ENCODE measurements around the gene URI1.

DNA sequence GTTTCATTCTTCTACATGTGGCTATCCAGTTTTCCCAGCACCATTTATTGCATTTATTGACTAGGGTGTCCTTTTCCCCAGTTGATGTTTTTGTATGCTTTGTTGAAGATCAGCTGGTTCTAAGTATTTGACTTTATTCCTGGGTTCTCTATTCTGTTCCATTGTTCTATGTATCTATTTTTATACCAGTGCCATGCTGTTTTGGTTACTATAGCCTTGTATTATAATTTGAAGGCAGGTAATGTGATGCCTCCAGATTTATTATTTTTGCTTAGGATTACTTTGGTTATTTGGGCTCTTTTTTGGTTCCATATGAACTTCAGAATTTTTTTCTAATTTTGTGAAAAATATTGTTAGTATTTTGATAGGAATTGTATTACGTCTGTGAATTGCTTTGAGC, 80.6 kb downstream of the URI1 start:
- TF ChIP-seq, protein P1, sequence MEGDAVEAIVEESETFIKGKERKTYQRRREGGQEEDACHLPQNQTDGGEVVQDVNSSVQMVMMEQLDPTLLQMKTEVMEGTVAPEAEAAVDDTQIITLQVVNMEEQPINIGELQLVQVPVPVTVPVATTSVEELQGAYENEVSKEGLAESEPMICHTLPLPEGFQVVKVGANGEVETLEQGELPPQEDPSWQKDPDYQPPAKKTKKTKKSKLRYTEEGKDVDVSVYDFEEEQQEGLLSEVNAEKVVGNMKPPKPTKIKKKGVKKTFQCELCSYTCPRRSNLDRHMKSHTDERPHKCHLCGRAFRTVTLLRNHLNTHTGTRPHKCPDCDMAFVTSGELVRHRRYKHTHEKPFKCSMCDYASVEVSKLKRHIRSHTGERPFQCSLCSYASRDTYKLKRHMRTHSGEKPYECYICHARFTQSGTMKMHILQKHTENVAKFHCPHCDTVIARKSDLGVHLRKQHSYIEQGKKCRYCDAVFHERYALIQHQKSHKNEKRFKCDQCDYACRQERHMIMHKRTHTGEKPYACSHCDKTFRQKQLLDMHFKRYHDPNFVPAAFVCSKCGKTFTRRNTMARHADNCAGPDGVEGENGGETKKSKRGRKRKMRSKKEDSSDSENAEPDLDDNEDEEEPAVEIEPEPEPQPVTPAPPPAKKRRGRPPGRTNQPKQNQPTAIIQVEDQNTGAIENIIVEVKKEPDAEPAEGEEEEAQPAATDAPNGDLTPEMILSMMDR (IDR thresholded peaks at IDR 0.05): no peak
- no peak for TF ChIP-seq POLR2A (IDR thresholded peaks at IDR 0.05)
